ENCODE measurements around the gene BOLA1.
A peak's percentile ranks its signal among the peaks of the same experiment; 100 is the strongest.

BOLA1 gene

GRCh38 chr1:149885339-149886120 is 13.8 kb upstream of the BOLA1 start (continued):
- TF ChIP-seq ZNF677 (tag by site-specific recombination; IDR thresholded peaks at IDR 0.05), result no peak
- no peak; the same call in 1 of the 2 replicates for TF ChIP-seq ZNF394 (tag by site-specific recombination; IDR thresholded peaks at IDR 0.05; ENCODE audit: borderline replicate concordance)
- no peak for TF ChIP-seq REPIN1 (tag by site-specific recombination; IDR thresholded peaks at IDR 0.05; ENCODE audit: low read depth)
- TF ChIP-seq ELK4 (IDR thresholded peaks at IDR 0.05; ENCODE audit: borderline replicate concordance, low read depth, low read length), result no peak
- peak; percentile 68; the same call in 1 of the 2 replicates for TF ChIP-seq ZBTB17 (tag by site-specific recombination; IDR thresholded peaks at IDR 0.05)
- TF ChIP-seq SP2 (tag by site-specific recombination; IDR thresholded peaks at IDR 0.05), result peak; percentile 87
- no peak for TF ChIP-seq ZBTB10 (tag by site-specific recombination; IDR thresholded peaks at IDR 0.05)
- no peak; the same call in 1 of the 2 replicates for TF ChIP-seq KLF1 (tag by site-specific recombination; IDR thresholded peaks at IDR 0.05)
- TF ChIP-seq GLI4 (tag by site-specific recombination; IDR thresholded peaks at IDR 0.05), result no peak
- no peak; the same call in 1 of the 2 replicates for TF ChIP-seq ZNF324 (tag by site-specific recombination; IDR thresholded peaks at IDR 0.05)
- TF ChIP-seq GLIS2 (tag by site-specific recombination; IDR thresholded peaks at IDR 0.05), result peak; percentile 72
- no peak for TF ChIP-seq ZNF596 (tag by site-specific recombination; IDR thresholded peaks at IDR 0.05)
- peak; percentile 77 for TF ChIP-seq ZEB2 (tag by site-specific recombination; IDR thresholded peaks at IDR 0.05)
- no peak for TF ChIP-seq HIC1 (tag by site-specific recombination; IDR thresholded peaks at IDR 0.05)
- peak; percentile 66 for TF ChIP-seq ZXDB (tag by site-specific recombination; IDR thresholded peaks at IDR 0.05)
- TF ChIP-seq ZBTB1 (tag by site-specific recombination; IDR thresholded peaks at IDR 0.05), result no peak
- no peak for TF ChIP-seq ZNF658 (tag by site-specific recombination; IDR thresholded peaks at IDR 0.05)
- TF ChIP-seq ZNF76 (tag by site-specific recombination; IDR thresholded peaks at IDR 0.05; ENCODE audit: borderline replicate concordance, low read depth), result peak; percentile 72
- no peak for TF ChIP-seq GFI1B (tag by site-specific recombination; IDR thresholded peaks at IDR 0.05)
- no peak; the same call in 1 of the 2 replicates for TF ChIP-seq ZNF623 (tag by site-specific recombination; IDR thresholded peaks at IDR 0.05)
- no peak for TF ChIP-seq SETDB1 (IDR thresholded peaks at IDR 0.05; ENCODE audit: insufficient read length, low read length)
- no peak for TF ChIP-seq ZNF155 (tag by site-specific recombination; IDR thresholded peaks at IDR 0.05)
- TF ChIP-seq ZNF571 (tag by site-specific recombination; IDR thresholded peaks at IDR 0.05), result no peak
- TF ChIP-seq KLF16 (tag by site-specific recombination; IDR thresholded peaks at IDR 0.05), result no peak
- TF ChIP-seq ZNF223 (tag by site-specific recombination; IDR thresholded peaks at IDR 0.05), result no peak
- no peak for TF ChIP-seq TSHZ1 (tag by site-specific recombination; IDR thresholded peaks at IDR 0.05; ENCODE audit: borderline replicate concordance)
- TF ChIP-seq ZSCAN18 (tag by site-specific recombination; IDR thresholded peaks at IDR 0.05), result no peak
- no peak for TF ChIP-seq ZNF184 (tag by site-specific recombination; IDR thresholded peaks at IDR 0.05)
- TF ChIP-seq SP7 (tag by site-specific recombination; IDR thresholded peaks at IDR 0.05), result no peak
- peak; percentile 86 for TF ChIP-seq ZBTB21 (tag by site-specific recombination; IDR thresholded peaks at IDR 0.05)
- no peak for TF ChIP-seq SCRT2 (tag by site-specific recombination; IDR thresholded peaks at IDR 0.05)

Measured in HEK293 (cell line).